ENCODE data around the gene ARL5B.

The ARL5B gene

GRCh38 chr10:18659819-18660535 is 746 bp downstream of the ARL5B start:
- DNase-seq, result peak in 1 of 2 experiments; percentile 34

GRCh38 chr10:18660816-18661431 is 1.7 kb downstream of the ARL5B start:
- no peak for DNase-seq

GRCh38 chr10:18664841-18665478 is 5.7 kb downstream of the ARL5B start:
- DNase-seq, result no peak

GRCh38 chr10:18665815-18666558 is 6.8 kb downstream of the ARL5B start:
- DNase-seq, result no peak

- DNase-seq, result no peak
Observed at GRCh38 chr10:18666810-18667209, 7.6 kb downstream of the ARL5B start.

- DNase-seq, result no peak
Observed at GRCh38 chr10:18668026-18668425, 8.8 kb downstream of the ARL5B start.

GRCh38 chr10:18675086-18675801 is 16.0 kb downstream of the ARL5B start:
- no peak for DNase-seq

- no peak for DNase-seq
Observed at GRCh38 chr10:18680754-18681153, 21.5 kb downstream of the ARL5B start.

- no peak for DNase-seq
Observed at GRCh38 chr10:18681366-18681765, 22.1 kb downstream of the ARL5B start.

GRCh38 chr10:18681971-18682411 is 22.8 kb downstream of the ARL5B start:
- no peak for DNase-seq

- DNase-seq, result no peak
Observed at GRCh38 chr10:18683427-18683826, 24.2 kb downstream of the ARL5B start.

- no peak for DNase-seq
Observed at GRCh38 chr10:18684416-18684815, 25.2 kb downstream of the ARL5B start.

- no peak for DNase-seq
Observed at GRCh38 chr10:18684953-18685352, 25.7 kb downstream of the ARL5B start.

- no peak for DNase-seq
Observed at GRCh38 chr10:18685555-18685954, 26.3 kb downstream of the ARL5B start.

- no peak for DNase-seq
Observed at GRCh38 chr10:18687195-18687594, 28.0 kb downstream of the ARL5B start.

GRCh38 chr10:18687706-18688105 is 28.5 kb downstream of the ARL5B start:
- no peak for DNase-seq

GRCh38 chr10:18689498-18689897 is 30.3 kb downstream of the ARL5B start:
- peak in 1 of 2 experiments; percentile 1 for DNase-seq

GRCh38 chr10:18690541-18690940 is 31.3 kb downstream of the ARL5B start:
- no peak for DNase-seq

GRCh38 chr10:18699849-18700840 is 40.9 kb downstream of the ARL5B start:
- no peak for DNase-seq

- DNase-seq, result no peak
Observed at GRCh38 chr10:18703521-18703920, 44.3 kb downstream of the ARL5B start.

- DNase-seq, result no peak
Observed at GRCh38 chr10:18710201-18710653, 51.0 kb downstream of the ARL5B start.
